NT2/D1 (cell line): ENCODE data around the gene TGM1.

Experiments
- DNase-seq: peaks from one replicate; pipeline ENCODE4 v3.0.0-alpha.2; 2011; ENCODE audit warnings: low read depth, low spot score
- H3K27me3 ChIP-seq: 2 replicates; pipeline ENCODE4 v1.6.0; 2011; ENCODE audit warnings: mild to moderate bottlenecking; ENCODE audit not compliant: insufficient read length, insufficient read depth
- H3K36me3 ChIP-seq: 2 replicates; pipeline ENCODE4 v1.6.1; 2011; ENCODE audit warnings: mild to moderate bottlenecking, low read length, mixed read lengths; ENCODE audit not compliant: insufficient read depth, insufficient read length
- H3K4me1 ChIP-seq: 2 replicates; pipeline ENCODE4 v1.5.1; 2011; ENCODE audit not compliant: insufficient read depth, insufficient read length
- H3K4me3 ChIP-seq: 2 replicates; pipeline ENCODE4 v1.5.1; 2011; ENCODE audit warnings: low read depth; ENCODE audit not compliant: insufficient read length
- H3K9ac ChIP-seq: 2 replicates; pipeline ENCODE4 v1.6.0; 2011; ENCODE audit warnings: low read depth; ENCODE audit not compliant: insufficient read length
- H3K9me3 ChIP-seq: 2 replicates; pipeline ENCODE4 v1.5.1; 2011; ENCODE audit warnings: mild to moderate bottlenecking, low read length; ENCODE audit not compliant: insufficient read depth
- SUZ12 ChIP-seq: IDR thresholded peaks from 2 replicates; pipeline ENCODE4 v1.6.1; 2011; ENCODE audit not compliant: insufficient read length, insufficient read depth; ENCODE audit errors: extremely low read depth
- YY1 ChIP-seq: IDR thresholded peaks from 2 replicates; pipeline ENCODE4 v1.6.1; 2011; ENCODE audit not compliant: insufficient read length, insufficient read depth
- ZNF274 ChIP-seq: IDR thresholded peaks from 2 replicates; pipeline ENCODE4 v1.6.1; 2011; ENCODE audit warnings: mild to moderate bottlenecking, low read depth, low read length

The TGM1 gene

DNA sequence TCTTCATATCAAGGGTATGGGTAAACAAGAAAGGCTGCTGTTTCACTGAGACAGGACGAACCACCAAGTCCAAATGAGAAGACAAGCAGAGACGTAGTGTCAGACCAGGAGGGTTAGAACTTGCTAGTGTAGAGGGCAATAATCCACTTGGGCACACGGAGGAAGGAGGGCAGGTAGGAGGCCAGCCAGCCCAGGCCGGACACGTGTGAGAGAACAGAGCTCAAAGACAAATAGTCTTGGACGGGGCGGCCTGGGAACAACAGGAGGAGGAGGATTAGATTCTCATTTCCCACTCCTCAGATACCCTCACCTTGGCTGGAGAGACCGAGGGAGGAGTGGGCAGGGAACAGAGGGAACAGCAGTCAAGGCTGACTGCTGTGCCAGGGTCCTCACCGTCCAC lies 27.8 kb upstream of the TGM1 start:
- no peak for TF ChIP-seq ZNF274
- TF ChIP-seq YY1, result no peak
- TF ChIP-seq SUZ12, result no peak
- no peak for DNase-seq
- H3K4me1 ChIP-seq, result no peaks in the 10 kb centered on the region
- no peak overlapping the region for H3K4me3 ChIP-seq
- H3K9me3 ChIP-seq, result no peaks in the 10 kb centered on the region
- H3K27me3 ChIP-seq, result no peaks in the 10 kb centered on the region
- H3K9ac ChIP-seq, result no peak overlapping the region
- H3K36me3 ChIP-seq, result peaks cover 41% of the 10 kb centered on the region

DNA sequence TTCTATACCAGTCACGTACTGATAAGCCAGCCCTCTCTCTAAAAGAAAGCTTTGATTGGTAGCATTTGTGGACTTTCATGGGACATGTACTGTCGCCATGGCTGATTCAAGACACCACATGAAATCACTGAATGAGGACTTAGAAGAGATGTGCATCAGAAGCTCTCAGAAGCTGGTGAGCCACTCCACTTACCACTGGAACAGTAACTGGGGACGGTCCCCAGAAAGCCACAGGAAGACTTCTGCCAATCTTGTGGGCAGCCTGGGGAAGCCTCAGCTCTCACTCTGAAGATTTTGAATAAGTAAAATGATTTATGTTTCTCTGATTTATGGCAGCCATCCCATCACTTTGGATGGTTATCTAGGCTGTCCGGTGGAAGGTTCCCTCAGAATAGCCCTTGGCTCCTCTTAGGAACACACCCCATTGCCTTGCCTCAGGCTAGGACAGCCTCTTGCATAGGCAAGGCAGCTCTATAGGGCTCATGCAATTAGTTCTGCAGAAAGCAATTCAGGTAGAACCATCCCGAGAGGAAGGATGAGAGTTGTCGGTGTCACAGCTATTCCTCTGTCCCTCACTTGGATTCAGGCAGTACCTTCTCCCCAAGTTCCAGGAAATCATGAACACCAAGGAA lies 26.8 kb upstream of the TGM1 start:
- no peaks in the 10 kb centered on the region for H3K4me1 ChIP-seq
- peaks cover 36% of the 10 kb centered on the region for H3K36me3 ChIP-seq
- H3K27me3 ChIP-seq, result no peaks in the 10 kb centered on the region
- H3K4me3 ChIP-seq, result no peak overlapping the region
- H3K9ac ChIP-seq, result no peak overlapping the region
- DNase-seq, result no peak
- TF ChIP-seq SUZ12 (no peak), YY1 (no peak), ZNF274 (no peak)
- no peaks in the 10 kb centered on the region for H3K9me3 ChIP-seq

DNA sequence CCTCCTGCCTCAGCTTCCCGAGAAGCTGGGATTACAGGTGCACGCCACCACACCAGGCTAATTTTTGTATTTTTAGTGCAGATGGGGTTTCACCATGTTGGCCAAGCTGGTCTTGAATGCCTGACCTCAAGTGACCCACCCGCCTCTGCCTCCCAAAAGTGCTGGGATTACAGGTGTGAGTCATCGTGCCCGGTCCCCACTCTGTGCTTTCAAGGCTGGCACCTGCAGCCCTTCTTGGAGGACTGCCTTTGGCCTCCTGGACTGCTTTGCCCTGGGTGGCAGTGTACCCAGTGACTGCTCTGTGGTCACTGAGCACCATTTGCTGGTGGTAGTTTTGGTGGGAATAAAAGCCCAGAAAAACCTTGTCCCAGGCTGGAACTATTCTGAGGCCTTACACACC lies 24.0 kb upstream of the TGM1 start:
- no peak overlapping the region for H3K4me3 ChIP-seq
- H3K36me3 ChIP-seq, result peaks cover 26% of the 10 kb centered on the region
- TF ChIP-seq YY1, result no peak
- TF ChIP-seq ZNF274, result no peak
- no peak for TF ChIP-seq SUZ12
- H3K9ac ChIP-seq, result no peak overlapping the region
- H3K9me3 ChIP-seq, result no peaks in the 10 kb centered on the region
- no peaks in the 10 kb centered on the region for H3K4me1 ChIP-seq
- DNase-seq, result no peak
- H3K27me3 ChIP-seq, result no peaks in the 10 kb centered on the region

DNA sequence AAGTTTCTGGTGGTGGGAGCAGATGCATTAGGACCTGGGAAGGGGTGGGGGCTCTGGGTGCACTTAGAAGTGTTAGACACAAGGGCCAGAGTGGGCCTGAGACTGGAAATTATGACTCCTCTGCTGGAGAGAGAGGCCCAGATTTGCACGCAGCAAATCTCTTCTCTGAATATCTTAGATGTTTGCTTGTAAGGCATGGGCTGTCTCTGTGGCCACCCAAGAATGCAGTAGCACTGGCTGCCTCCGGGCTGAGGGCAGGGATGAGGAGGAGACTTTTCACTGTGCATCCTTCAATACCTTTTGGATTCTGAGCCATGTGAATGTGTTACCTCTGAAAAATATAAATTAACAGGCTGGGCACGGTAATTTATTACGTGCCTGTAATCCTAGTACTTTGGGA lies 22.4 kb upstream of the TGM1 start:
- Histone ChIP-seq H3K9me3 (no peaks in the 10 kb centered on the region), H3K4me3 (no peak overlapping the region), H3K36me3 (peaks cover 11% of the 10 kb centered on the region), H3K9ac (no peak overlapping the region), H3K4me1 (peaks cover 4% of the 10 kb centered on the region), H3K27me3 (no peaks in the 10 kb centered on the region)
- DNase-seq, result no peak
- TF ChIP-seq YY1 (no peak), SUZ12 (no peak), ZNF274 (no peak)

DNA sequence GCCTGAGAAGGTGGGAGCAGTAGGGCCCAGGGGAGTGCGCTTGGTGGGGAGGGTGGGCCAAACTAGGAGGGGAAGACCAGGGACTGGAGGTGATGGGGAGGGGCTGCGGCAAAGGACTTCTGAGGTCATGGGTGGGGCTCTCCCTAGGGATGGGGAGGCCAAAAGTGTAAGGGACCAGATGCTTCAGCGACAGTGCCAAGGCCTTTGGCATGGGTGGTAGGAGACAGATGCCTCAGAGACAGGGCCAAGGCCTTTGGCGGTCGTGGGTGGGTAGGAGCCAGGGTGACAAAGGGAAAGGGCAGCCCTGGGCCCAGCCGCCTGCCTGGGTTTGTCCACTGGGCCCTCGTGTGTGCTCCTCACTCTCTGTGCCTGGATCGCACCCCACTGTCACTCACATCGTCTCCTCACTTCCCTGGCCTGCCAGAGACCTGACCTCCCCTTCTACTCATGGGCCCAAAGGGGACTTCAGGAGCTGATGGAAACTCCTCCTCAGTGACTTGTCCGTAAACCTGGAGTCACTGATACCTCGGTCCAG lies 21.6 kb upstream of the TGM1 start:
- Histone ChIP-seq H3K9ac (no peak overlapping the region), H3K27me3 (no peaks in the 10 kb centered on the region), H3K4me3 (no peak overlapping the region), H3K4me1 (peaks cover 4% of the 10 kb centered on the region), H3K9me3 (no peaks in the 10 kb centered on the region), H3K36me3 (peaks cover 4% of the 10 kb centered on the region)
- DNase-seq, result no peak
- TF ChIP-seq ZNF274, result no peak
- TF ChIP-seq YY1, result no peak
- no peak for TF ChIP-seq SUZ12

DNA sequence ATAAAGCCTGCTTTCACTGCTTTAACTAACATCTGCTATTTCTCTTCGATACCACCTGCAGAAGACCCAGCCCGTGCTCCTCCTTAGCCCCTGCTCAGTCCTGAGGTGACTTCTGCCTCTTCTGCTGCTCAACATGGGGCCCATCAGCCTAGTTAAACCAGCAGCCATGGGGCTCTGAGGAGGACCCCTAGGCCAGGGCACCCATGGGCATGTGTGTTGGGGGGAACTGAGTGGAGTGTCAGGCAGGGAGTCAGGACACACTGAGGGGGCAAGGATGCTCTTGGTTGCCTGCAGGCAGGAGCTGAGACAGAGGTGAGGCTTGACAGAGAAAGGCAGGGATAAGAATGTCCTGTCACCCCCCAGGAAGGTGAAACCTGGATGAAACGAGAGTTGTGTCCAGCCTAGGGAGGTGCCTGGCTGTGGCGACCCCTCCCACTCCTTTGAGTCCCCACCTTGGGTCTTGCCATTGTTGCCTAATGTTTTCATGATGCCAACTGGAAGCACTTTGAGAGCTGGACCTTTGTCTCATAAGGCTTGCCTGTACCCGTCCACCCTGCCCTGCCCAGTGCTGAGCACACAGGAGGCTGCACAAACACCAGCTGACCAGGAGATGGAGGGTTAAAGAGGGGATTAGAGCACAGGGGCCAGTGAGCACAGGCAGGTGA lies 21.0 kb upstream of the TGM1 start:
- Histone ChIP-seq H3K9ac (no peak overlapping the region), H3K4me3 (no peak overlapping the region), H3K9me3 (no peaks in the 10 kb centered on the region), H3K36me3 (no peaks in the 10 kb centered on the region), H3K4me1 (peaks cover 4% of the 10 kb centered on the region), H3K27me3 (no peaks in the 10 kb centered on the region)
- no peak for DNase-seq
- TF ChIP-seq ZNF274 (no peak), YY1 (no peak), SUZ12 (no peak)

DNA sequence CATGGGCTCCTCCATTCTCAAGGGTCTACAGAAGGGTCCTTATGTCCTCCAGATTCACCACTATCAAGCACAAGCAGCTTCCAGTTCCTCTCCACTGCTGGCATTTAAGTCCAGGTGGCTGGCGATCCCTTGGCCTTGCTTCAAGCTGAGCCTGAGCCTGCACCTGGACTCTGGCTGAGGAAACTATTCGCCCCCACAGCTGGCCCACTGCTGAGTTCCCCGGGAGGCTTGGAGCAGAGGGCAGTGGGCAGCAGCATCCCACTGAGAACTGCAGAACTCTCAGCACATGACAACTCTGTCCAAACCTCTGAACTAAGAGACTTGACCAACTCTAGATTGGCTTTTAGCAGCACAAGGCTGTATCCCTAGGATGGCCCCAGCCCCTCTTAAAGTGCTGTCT lies 19.8 kb upstream of the TGM1 start:
- peaks cover 4% of the 10 kb centered on the region for H3K4me1 ChIP-seq

More for the DNA sequence above, 19.8 kb upstream of the TGM1 start:
- no peak overlapping the region for H3K4me3 ChIP-seq
- no peaks in the 10 kb centered on the region for H3K36me3 ChIP-seq
- no peaks in the 10 kb centered on the region for H3K9me3 ChIP-seq
- H3K27me3 ChIP-seq, result no peaks in the 10 kb centered on the region
- DNase-seq, result no peak
- H3K9ac ChIP-seq, result no peak overlapping the region
- no peak for TF ChIP-seq YY1
- TF ChIP-seq ZNF274, result no peak
- no peak for TF ChIP-seq SUZ12
